ENCODE results near the gene LRRC32. TPM values are rescaled to one million over a fixed set of nuclear protein-coding genes. Genes with fewer than 3 reads are reported as not detected.

The LRRC32 gene
- total and polyA plus RNA-seq, 9 of the 15 experiments (the other 6 are each of a cell fraction or from before 2014, with no cell fraction given) = 0.10 to 0.50 (median 0.19) TPM; not detected in 5

DNA sequence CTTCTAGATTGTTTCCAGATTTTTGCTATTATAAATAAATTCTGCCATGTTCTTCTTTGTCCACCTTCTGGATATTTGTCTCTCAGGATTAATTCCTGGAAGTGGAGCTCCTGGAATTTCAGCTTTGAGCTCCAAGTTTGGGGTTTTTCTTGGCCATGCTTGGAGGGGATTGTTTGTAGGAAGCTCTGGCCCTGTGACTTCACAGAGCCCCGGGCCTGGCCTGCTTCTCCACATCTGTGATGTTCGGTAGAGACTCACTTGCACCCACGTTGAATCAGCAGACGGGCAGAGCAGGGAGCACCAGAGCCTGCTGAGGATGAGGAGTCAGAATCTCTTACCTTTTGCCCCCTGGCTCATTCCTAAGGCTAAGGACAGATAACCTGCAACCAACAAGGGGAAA lies 35.7 kb downstream of the LRRC32 start:
- Histone ChIP-seq H3K9me1 (ENCODE audit: control insufficient read depth, insufficient read depth, low read length) (no peaks in the 10 kb centered on the region), H3K9me3 (replicated peaks; ENCODE audit: control insufficient read depth, insufficient read depth, low read depth, low read length) (no peaks in the 10 kb centered on the region), H3K36me3 (ENCODE audit: control insufficient read depth, insufficient read depth, low read length) (no peaks in the 10 kb centered on the region), H2AFZ (ENCODE audit: low read depth, low read length) (no peak overlapping the region), H3K27me3 (ENCODE audit: control insufficient read depth in 2 of 2, insufficient read depth in 2 of 2, low read length in 2 of 2) (peaks cover 18 to 50% of the 10 kb centered on the region in 2 experiments), H3K27ac (ENCODE audit: extremely low read depth, low read depth, low read length) (no peak overlapping the region), H4K20me1 (replicated peaks; ENCODE audit: control insufficient read depth, insufficient read depth, low read length) (no peaks in the 10 kb centered on the region), H3K4me3 (no peak overlapping the region), H3K9ac (ENCODE audit: insufficient read depth in 1 of 2, low read depth in 2 of 2, low read length in 2 of 2) (peak overlapping the region in 1 of 2 experiments; percentile 33; a peak in 1 of 4 replicates), H3K4me2 (ENCODE audit: insufficient read depth, low read length) (no peak overlapping the region), H3K4me1 (replicated peaks in 1 of 2; ENCODE audit: control insufficient read depth in 2 of 2, insufficient read depth in 2 of 2, low read length in 2 of 2) (peaks cover 0 to 10% of the 10 kb centered on the region in 2 experiments; a peak in 3 of 5 replicates), H3K79me2 (ENCODE audit: control insufficient read depth, insufficient read depth, low read length) (no peaks in the 10 kb centered on the region)
- 15% methylated on average over 4 of the region's 4 CpGs for WGBS (ENCODE audit: insufficient coverage, low coverage, missing lambda C conversion rate)
- ChIA-PET CTCF (ENCODE audit: low intra/inter-chr PET ratio) (no interaction called here), POLR2A (interaction anchor here (0.7 kb wide), 1 partner anchor 13 kb away, joined by 4 read pairs; no protein-coding TSS in a partner anchor)
- no peak for FAIRE-seq
- intact Hi-C loops (cut with micrococcal nuclease) (no loop called here), in situ Hi-C loops (cut with MboI) (no loop called here)
- no peak for DNase-seq (ENCODE audit: extremely low read depth in 1 of 4, low spot score in 3 of 4)
- no TSS peak for BruUV-seq (replicated peaks)
- no peak for TF ChIP-seq GATAD2B (IDR thresholded peaks at IDR 0.05; ENCODE audit: borderline replicate concordance)
- no peak for TF ChIP-seq CAMTA2 (CRISPR knock-in tag; conservative IDR thresholded peaks at IDR 0.05)
- TF ChIP-seq ZNF561 (CRISPR knock-in tag; conservative IDR thresholded peaks at IDR 0.05) = no peak
- no peak for TF ChIP-seq SMARCA5 (IDR thresholded peaks at IDR 0.05)
- no peak for TF ChIP-seq HMGN3 (IDR thresholded peaks at IDR 0.05; ENCODE audit: borderline replicate concordance, extremely low read depth, insufficient read length, low read depth, low read length)
- TF ChIP-seq YY1 (IDR thresholded peaks at IDR 0.05; ENCODE audit: borderline replicate concordance in 1 of 3, control insufficient read depth in 1 of 3, extremely low read depth in 1 of 3, insufficient read depth in 3 of 3, insufficient read length in 1 of 3, insufficient replicate concordance in 2 of 3, low read depth in 1 of 3, low read length in 2 of 3) = no peak
- TF ChIP-seq ZNF324 (CRISPR knock-in tag; IDR thresholded peaks at IDR 0.05) = no peak
- TF ChIP-seq ZNF830 (CRISPR knock-in tag; IDR thresholded peaks at IDR 0.05) = no peak
- TF ChIP-seq, protein P1, sequence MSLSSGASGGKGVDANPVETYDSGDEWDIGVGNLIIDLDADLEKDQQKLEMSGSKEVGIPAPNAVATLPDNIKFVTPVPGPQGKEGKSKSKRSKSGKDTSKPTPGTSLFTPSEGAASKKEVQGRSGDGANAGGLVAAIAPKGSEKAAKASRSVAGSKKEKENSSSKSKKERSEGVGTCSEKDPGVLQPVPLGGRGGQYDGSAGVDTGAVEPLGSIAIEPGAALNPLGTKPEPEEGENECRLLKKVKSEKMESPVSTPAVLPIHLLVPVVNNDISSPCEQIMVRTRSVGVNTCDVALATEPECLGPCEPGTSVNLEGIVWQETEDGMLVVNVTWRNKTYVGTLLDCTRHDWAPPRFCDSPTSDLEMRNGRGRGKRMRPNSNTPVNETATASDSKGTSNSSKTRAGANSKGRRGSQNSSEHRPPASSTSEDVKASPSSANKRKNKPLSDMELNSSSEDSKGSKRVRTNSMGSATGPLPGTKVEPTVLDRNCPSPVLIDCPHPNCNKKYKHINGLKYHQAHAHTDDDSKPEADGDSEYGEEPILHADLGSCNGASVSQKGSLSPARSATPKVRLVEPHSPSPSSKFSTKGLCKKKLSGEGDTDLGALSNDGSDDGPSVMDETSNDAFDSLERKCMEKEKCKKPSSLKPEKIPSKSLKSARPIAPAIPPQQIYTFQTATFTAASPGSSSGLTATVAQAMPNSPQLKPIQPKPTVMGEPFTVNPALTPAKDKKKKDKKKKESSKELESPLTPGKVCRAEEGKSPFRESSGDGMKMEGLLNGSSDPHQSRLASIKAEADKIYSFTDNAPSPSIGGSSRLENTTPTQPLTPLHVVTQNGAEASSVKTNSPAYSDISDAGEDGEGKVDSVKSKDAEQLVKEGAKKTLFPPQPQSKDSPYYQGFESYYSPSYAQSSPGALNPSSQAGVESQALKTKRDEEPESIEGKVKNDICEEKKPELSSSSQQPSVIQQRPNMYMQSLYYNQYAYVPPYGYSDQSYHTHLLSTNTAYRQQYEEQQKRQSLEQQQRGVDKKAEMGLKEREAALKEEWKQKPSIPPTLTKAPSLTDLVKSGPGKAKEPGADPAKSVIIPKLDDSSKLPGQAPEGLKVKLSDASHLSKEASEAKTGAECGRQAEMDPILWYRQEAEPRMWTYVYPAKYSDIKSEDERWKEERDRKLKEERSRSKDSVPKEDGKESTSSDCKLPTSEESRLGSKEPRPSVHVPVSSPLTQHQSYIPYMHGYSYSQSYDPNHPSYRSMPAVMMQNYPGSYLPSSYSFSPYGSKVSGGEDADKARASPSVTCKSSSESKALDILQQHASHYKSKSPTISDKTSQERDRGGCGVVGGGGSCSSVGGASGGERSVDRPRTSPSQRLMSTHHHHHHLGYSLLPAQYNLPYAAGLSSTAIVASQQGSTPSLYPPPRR (CRISPR knock-in tag; IDR thresholded peaks at IDR 0.05; ENCODE audit: borderline replicate concordance) = no peak
- no peak for TF ChIP-seq RB1 (IDR thresholded peaks at IDR 0.05; ENCODE audit: low read depth)
- no peak for ATAC-seq
